ENCODE measurements around the gene MRPL38.

DNA sequence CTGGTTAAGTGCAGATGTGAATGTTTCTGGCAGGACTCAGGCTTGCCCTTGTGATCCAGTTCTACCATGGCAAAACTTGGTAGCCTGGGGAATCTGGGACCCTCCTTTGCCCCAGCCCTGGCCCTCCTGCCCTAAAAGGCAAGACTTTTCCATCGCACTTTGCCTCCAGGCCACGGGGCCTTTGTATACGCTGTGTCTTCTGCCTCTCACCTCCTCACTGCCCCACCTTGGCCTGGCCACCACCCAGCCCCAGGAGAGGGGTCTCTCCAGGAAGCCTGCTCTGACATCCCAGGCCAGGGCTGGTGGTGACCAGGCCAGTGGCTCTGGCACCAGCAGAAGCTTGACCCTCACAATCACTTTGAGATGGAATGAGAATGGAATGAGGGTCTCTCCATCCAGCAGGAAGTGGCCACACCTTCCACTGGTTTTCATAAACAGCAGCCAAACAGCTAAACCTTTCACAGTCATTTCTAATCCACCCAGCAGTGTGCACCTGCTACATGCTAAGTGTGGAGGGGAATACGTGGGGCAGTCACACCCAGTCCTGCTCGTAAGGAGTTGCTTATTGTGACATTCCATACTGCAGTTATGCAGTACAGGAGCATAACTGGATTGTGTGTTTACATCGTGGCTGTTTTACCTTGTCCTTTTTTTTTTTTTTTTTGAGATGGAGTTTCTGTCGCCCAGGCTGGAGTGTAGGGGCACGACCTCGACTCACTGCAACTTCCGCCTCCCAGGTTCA, 1.6 kb upstream of the MRPL38 start:
- TF ChIP-seq POLR2A (IDR thresholded peaks at IDR 0.05): no peak
- no peak for TF ChIP-seq CTCF (IDR thresholded peaks at IDR 0.05)
